Measurements from ENCODE around the gene SRPK2. TPM values are rescaled to one million over a fixed set of nuclear protein-coding genes. Genes with fewer than 3 reads are reported as not detected.
"Not testable (repeated sequence)": the region's sequence is repeated elsewhere in the genome, so short reads cannot be mapped to it uniquely, and the experiment has no call there.

SRPK2 gene
- total RNA-seq, 1 experiment from 2014 or later = 65.4 TPM

- DNase-seq (ENCODE audit: low spot score) = no peak
These were observed 49.1 kb downstream of the SRPK2 start for GRCh38 chr7:105339404-105340323.

GRCh38 chr7:105337529-105337928 lies 51.2 kb downstream of the SRPK2 start:
- no peak for DNase-seq (ENCODE audit: low spot score)

GRCh38 chr7:105336009-105336408 lies 52.7 kb downstream of the SRPK2 start:
- no peak for DNase-seq (ENCODE audit: low spot score)

GRCh38 chr7:105332661-105333060 lies 56.1 kb downstream of the SRPK2 start:
- peak; percentile 18 for DNase-seq (ENCODE audit: low spot score)

- no peak for DNase-seq (ENCODE audit: low spot score)
These were observed 58.2 kb downstream of the SRPK2 start for GRCh38 chr7:105330526-105330925.

GRCh38 chr7:105327201-105327600 lies 61.5 kb downstream of the SRPK2 start:
- DNase-seq (ENCODE audit: low spot score) = no peak

- DNase-seq (ENCODE audit: low spot score) = no peak
These were observed 63.4 kb downstream of the SRPK2 start for GRCh38 chr7:105325216-105325904.

- DNase-seq (ENCODE audit: low spot score) = not testable (repeated sequence)
These were observed 64.1 kb downstream of the SRPK2 start for GRCh38 chr7:105324606-105325005.

- no peak for DNase-seq (ENCODE audit: low spot score)
These were observed 65.4 kb downstream of the SRPK2 start for GRCh38 chr7:105323366-105323765.

- DNase-seq (ENCODE audit: low spot score) = no peak
These were observed 66.0 kb downstream of the SRPK2 start for GRCh38 chr7:105322655-105323277.

GRCh38 chr7:105321754-105322455 lies 66.8 kb downstream of the SRPK2 start:
- DNase-seq (ENCODE audit: low spot score) = no peak

- DNase-seq (ENCODE audit: low spot score) = no peak
These were observed 67.8 kb downstream of the SRPK2 start for GRCh38 chr7:105320896-105321295.

GRCh38 chr7:105319578-105319977 lies 69.1 kb downstream of the SRPK2 start:
- DNase-seq (ENCODE audit: low spot score) = no peak

GRCh38 chr7:105316578-105317344 lies 72.0 kb downstream of the SRPK2 start:
- DNase-seq (ENCODE audit: low spot score) = no peak

GRCh38 chr7:105315357-105315756 lies 73.4 kb downstream of the SRPK2 start:
- DNase-seq (ENCODE audit: low spot score) = no peak

- DNase-seq (ENCODE audit: low spot score) = no peak
These were observed 79.2 kb downstream of the SRPK2 start for GRCh38 chr7:105309235-105310169.

- DNase-seq (ENCODE audit: low spot score) = no peak
These were observed 81.5 kb downstream of the SRPK2 start for GRCh38 chr7:105307163-105307672.

- DNase-seq (ENCODE audit: low spot score) = no peak
These were observed 82.4 kb downstream of the SRPK2 start for GRCh38 chr7:105306298-105306748.

- DNase-seq (ENCODE audit: low spot score) = no peak
These were observed 83.1 kb downstream of the SRPK2 start for GRCh38 chr7:105305633-105306032.

All from A172 (cell line).